Hair follicle dermal papilla cell (primary cell): Measurements from ENCODE around the gene CXXC5. TPM values are rescaled to one million over a fixed set of nuclear protein-coding genes. Genes with fewer than 3 reads are reported as not detected.

Experiments used
- small RNA-seq: library from RNA; depleted of rRNA; stranded (forward); fragments of <200 nt; gene quantifications from one replicate; pipeline ENCODE3, GENCODE V24; 2012
- total RNA-seq: library from RNA; depleted of rRNA; stranded (reverse); fragments of >200 nt; gene quantifications from 2 replicates; pipeline ENCODE4 v1.2.3, GENCODE V29; 2012

The CXXC5 gene
- total RNA-seq: 146 and 199 TPM in 2 replicates

GRCh38 chr5:139648205-139649081 lies at the start of gene CXXC5:
Gene CXXC5, plus strand, starts transcription at chr5:139648349. Its CDS starts 32,175 bp downstream, at chr5:139680524.

Small RNA genes lying within 50 kb of the gene (small RNA-seq; reads per million reads assigned to genes)
- not detected for gene RNU6-236P

Other genes with a start within 250 kb of the CXXC5 start
- 1.6 and 7.2 TPM in 2 replicates for gene SPATA24, start 244.3 kb upstream of the CXXC5 start, total RNA-seq
- 8.3 and 8.6 TPM in 2 replicates for gene DNAJC18, start 208.8 kb upstream of the CXXC5 start, total RNA-seq
- 1.8 TPM in 1 of 2 replicates, not detected in the other for gene ECSCR, start 185.6 kb upstream of the CXXC5 start, total RNA-seq
- not detected in 2 replicates for gene SMIM33, start 177.3 kb upstream of the CXXC5 start, total RNA-seq
- 62.4 and 64.1 TPM in 2 replicates for gene STING1, start 165.6 kb upstream of the CXXC5 start, total RNA-seq
- 41.4 and 45.8 TPM in 2 replicates for gene UBE2D2, start 87.0 kb upstream of the CXXC5 start, total RNA-seq
- 0.32 and 0.36 TPM in 2 replicates for gene PSD2, start 147.5 kb downstream of the CXXC5 start, total RNA-seq